Loucy (cell line): ENCODE results near the gene IL20.

Experiments used
- EZH2phosphoT487 ChIP-seq: fragments of 200-600 bp; IDR thresholded peaks from 2 replicates; pipeline ENCODE4 v1.6.1; 2018; ENCODE audit warnings: antibody characterized with exemption, mild to moderate bottlenecking, moderate library complexity, borderline replicate concordance
- TF ChIP-seq, protein P1 (sequence below): fragments of 200-600 bp; sonication (generic); conservative IDR thresholded peaks from 2 replicates; pipeline ENCODE4 v1.5.1; 2014; ENCODE audit warnings: mild to moderate bottlenecking, antibody characterized with exemption, low read length

DNA sequence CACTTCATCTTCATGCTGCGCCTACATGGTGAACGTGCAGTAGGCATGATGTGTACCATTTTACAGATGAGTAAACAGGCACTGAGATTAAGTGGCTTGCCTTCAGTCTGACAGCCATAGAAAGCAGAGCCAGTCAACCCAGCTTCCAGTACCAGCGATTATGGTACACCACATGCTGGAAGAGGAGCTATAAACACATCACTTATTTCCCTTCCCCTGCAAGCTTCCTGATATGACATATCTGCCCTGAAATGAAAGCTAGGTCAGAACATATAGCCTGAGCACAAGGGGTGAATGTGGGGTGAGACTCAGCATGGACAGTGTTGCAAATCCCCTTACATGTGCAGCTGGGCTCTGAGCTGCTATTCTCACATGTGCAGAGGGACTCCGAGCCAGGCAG lies 33.8 kb upstream of the IL20 start:
- TF ChIP-seq, protein P1, sequence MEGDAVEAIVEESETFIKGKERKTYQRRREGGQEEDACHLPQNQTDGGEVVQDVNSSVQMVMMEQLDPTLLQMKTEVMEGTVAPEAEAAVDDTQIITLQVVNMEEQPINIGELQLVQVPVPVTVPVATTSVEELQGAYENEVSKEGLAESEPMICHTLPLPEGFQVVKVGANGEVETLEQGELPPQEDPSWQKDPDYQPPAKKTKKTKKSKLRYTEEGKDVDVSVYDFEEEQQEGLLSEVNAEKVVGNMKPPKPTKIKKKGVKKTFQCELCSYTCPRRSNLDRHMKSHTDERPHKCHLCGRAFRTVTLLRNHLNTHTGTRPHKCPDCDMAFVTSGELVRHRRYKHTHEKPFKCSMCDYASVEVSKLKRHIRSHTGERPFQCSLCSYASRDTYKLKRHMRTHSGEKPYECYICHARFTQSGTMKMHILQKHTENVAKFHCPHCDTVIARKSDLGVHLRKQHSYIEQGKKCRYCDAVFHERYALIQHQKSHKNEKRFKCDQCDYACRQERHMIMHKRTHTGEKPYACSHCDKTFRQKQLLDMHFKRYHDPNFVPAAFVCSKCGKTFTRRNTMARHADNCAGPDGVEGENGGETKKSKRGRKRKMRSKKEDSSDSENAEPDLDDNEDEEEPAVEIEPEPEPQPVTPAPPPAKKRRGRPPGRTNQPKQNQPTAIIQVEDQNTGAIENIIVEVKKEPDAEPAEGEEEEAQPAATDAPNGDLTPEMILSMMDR: no peak
- no peak for TF ChIP-seq EZH2phosphoT487
